ENCODE results near the gene RFFL. TPM values are rescaled to one million over a fixed set of nuclear protein-coding genes. Genes with fewer than 3 reads are reported as not detected.

The RFFL gene
- total and polyA plus RNA-seq, 2 of the 4 experiments (the other 2 are of a cell fraction) = 11.6 to 19.2 TPM

DNA sequence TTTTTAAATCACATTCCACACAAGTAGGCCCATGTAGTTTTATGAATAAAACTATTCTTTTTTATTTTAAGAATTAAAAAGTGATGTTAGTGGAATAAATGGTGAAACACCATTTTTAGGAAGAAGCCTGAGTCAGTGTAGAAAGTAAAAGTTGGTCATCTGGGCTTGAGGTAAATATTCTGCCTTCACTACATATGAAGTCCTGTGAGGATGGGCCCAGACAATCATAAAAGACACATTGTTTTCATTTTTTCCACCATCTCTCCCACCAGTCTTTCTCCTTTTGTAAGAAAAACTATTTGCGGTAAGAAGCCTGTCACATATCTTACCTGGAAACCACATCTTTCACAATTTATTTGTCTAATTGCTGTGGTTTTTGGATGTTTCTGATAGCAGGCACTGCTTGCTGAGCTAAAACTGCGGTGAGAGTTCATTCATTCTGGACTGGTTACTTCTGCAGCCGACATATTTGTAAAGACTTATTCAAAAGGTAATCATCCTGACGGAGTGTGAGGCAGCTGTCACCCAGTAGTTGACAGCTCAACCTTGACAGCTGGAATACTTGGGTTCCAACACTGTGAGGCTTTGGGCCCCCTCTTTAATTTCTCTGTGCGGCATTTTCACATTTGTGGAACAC lies 10.6 kb upstream of the RFFL start:
- peaks cover 43 to 83% of the 10 kb centered on the region in 2 experiments for H3K79me1 ChIP-seq (ENCODE audit: low read depth in 1 of 2, low read length in 2 of 2)
- H3K18ac ChIP-seq (ENCODE audit: low read depth, low read length) = no peak overlapping the region; the same call in 1 of the 2 replicates
- no peaks in the 10 kb centered on the region for H3K36me3 ChIP-seq (ENCODE audit: control insufficient read depth, insufficient read depth, low read length)
- no peak overlapping the region for H2BK120ac ChIP-seq (ENCODE audit: low read depth, low read length)
- H3K56ac ChIP-seq (ENCODE audit: extremely low read depth, insufficient read depth, low read length) = no peak overlapping the region
- H2BK5ac ChIP-seq (ENCODE audit: low read depth, low read length, poor library complexity, severe bottlenecking) = no peak overlapping the region
- no peak overlapping the region for H2AK5ac ChIP-seq (ENCODE audit: low read depth, low read length)
- no peak overlapping the region for H2BK20ac ChIP-seq (ENCODE audit: low read depth, low read length)
- dilution Hi-C loops (cut with HindIII; ENCODE audit: low sequenced_read_pairs, unreplicated experiment) = no loop called here
- H3K27me3 ChIP-seq (ENCODE audit: control insufficient read depth, insufficient read depth, low read length) = no peaks in the 10 kb centered on the region
- no peak overlapping the region for H3K4me3 ChIP-seq (ENCODE audit: insufficient read depth, low read depth, low read length)
- H3K4me1 ChIP-seq (ENCODE audit: control insufficient read depth, insufficient read depth, low read length) = peaks cover 12% of the 10 kb centered on the region
- BruUV-seq (replicated peaks) = no TSS peak
- H3K14ac ChIP-seq (replicated peaks; ENCODE audit: low read depth, low read length) = no peak overlapping the region
- H3K9ac ChIP-seq (ENCODE audit: low read depth, low read length) = no peak overlapping the region
- H3K27ac ChIP-seq (ENCODE audit: insufficient read depth, low read length) = no peak overlapping the region
- no peak overlapping the region for H3K23ac ChIP-seq (ENCODE audit: low read depth, low read length)
- no peak for DNase-seq
- H2AK9ac ChIP-seq (replicated peaks; ENCODE audit: low read depth, low read length, poor library complexity) = no peak overlapping the region
- ATAC-seq (ENCODE audit: low read depth) = peak; percentile 12; the same call in 1 of the 2 replicates
- CTCF ChIA-PET = interaction anchor here (0.7 to 0.9 kb wide), 2 partner anchors 10 to 446 kb away, joined by 3 to 7 read pairs; no protein-coding TSS in a partner anchor
- H2BK15ac ChIP-seq (ENCODE audit: low read depth, low read length) = no peak overlapping the region
- no peak overlapping the region for H4K91ac ChIP-seq (ENCODE audit: insufficient read depth, low read depth, low read length)
- POLR2A ChIA-PET (ENCODE audit: unreplicated experiment) = no interaction called here
- H3K4ac ChIP-seq (ENCODE audit: low read depth, low read length) = no peak overlapping the region
- intact Hi-C loops (cut with micrococcal nuclease) = no loop called here
- H3K9me3 ChIP-seq (ENCODE audit: control insufficient read depth, insufficient read depth, low read length) = no peaks in the 10 kb centered on the region
- no peak overlapping the region for H4K5ac ChIP-seq (ENCODE audit: low read depth, low read length)
- TF ChIP-seq CEBPB (IDR thresholded peaks at IDR 0.05; ENCODE audit: low read depth, low read length) (no peak), POLR2A (IDR thresholded peaks at IDR 0.05; ENCODE audit: low read depth, low read length) (no peak), CHD1 (IDR thresholded peaks at IDR 0.05; ENCODE audit: low read depth, low read length) (no peak), MXI1 (IDR thresholded peaks at IDR 0.05; ENCODE audit: borderline replicate concordance, low read depth, low read length) (no peak), RAD21 (IDR thresholded peaks at IDR 0.05; ENCODE audit: low read length) (no peak), MAZ (IDR thresholded peaks at IDR 0.05; ENCODE audit: borderline replicate concordance, low read depth, low read length) (no peak), FOS (IDR thresholded peaks at IDR 0.05; ENCODE audit: low read depth, low read length) (no peak)
- TF ChIP-seq, protein P1, sequence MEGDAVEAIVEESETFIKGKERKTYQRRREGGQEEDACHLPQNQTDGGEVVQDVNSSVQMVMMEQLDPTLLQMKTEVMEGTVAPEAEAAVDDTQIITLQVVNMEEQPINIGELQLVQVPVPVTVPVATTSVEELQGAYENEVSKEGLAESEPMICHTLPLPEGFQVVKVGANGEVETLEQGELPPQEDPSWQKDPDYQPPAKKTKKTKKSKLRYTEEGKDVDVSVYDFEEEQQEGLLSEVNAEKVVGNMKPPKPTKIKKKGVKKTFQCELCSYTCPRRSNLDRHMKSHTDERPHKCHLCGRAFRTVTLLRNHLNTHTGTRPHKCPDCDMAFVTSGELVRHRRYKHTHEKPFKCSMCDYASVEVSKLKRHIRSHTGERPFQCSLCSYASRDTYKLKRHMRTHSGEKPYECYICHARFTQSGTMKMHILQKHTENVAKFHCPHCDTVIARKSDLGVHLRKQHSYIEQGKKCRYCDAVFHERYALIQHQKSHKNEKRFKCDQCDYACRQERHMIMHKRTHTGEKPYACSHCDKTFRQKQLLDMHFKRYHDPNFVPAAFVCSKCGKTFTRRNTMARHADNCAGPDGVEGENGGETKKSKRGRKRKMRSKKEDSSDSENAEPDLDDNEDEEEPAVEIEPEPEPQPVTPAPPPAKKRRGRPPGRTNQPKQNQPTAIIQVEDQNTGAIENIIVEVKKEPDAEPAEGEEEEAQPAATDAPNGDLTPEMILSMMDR (conservative IDR thresholded peaks at IDR 0.05; ENCODE audit: low read depth, low read length) = no peak
- peaks cover 11% of the 10 kb centered on the region; the same call in 1 of the 2 replicates for H4K20me1 ChIP-seq (ENCODE audit: insufficient read depth, low read length)
- peaks cover 6% of the 10 kb centered on the region; the same call in 1 of the 2 replicates for H3K9me1 ChIP-seq (ENCODE audit: insufficient read depth, low read length)
- 90% methylated on average over 2 of the region's 5 CpGs; no CpG with 5 or more reads in 1 of the 2 experiments for WGBS, 2 experiments (ENCODE audit: extremely low coverage in 2 of 2, insufficient read length in 1 of 2)
- no peak overlapping the region for H2AFZ ChIP-seq (replicated peaks; ENCODE audit: low read length, poor library complexity)
- no peak overlapping the region for H3K4me2 ChIP-seq (ENCODE audit: low read depth, low read length)
- in situ Hi-C loops (cut with MboI; ENCODE audit: low sequenced_read_pairs) = no loop called here
- H4K8ac ChIP-seq (ENCODE audit: low read depth in 2 of 2, low read length in 2 of 2) = no peak overlapping the region
